Endothelial cell of coronary artery (primary cell): ENCODE measurements around the gene CSRNP2. TPM values are rescaled to one million over a fixed set of nuclear protein-coding genes. Genes with fewer than 3 reads are reported as not detected.

Source experiments
- total RNA-seq: library from RNA; depleted of rRNA; stranded (reverse); fragments of >200 nt; gene quantifications from 2 replicates; pipeline ENCODE4 v1.2.3, GENCODE V29; 2014

CSRNP2 gene, protein sequence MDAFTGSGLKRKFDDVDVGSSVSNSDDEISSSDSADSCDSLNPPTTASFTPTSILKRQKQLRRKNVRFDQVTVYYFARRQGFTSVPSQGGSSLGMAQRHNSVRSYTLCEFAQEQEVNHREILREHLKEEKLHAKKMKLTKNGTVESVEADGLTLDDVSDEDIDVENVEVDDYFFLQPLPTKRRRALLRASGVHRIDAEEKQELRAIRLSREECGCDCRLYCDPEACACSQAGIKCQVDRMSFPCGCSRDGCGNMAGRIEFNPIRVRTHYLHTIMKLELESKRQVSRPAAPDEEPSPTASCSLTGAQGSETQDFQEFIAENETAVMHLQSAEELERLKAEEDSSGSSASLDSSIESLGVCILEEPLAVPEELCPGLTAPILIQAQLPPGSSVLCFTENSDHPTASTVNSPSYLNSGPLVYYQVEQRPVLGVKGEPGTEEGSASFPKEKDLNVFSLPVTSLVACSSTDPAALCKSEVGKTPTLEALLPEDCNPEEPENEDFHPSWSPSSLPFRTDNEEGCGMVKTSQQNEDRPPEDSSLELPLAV
- total RNA-seq: 16.2 and 18.7 TPM in 2 replicates

DNA sequence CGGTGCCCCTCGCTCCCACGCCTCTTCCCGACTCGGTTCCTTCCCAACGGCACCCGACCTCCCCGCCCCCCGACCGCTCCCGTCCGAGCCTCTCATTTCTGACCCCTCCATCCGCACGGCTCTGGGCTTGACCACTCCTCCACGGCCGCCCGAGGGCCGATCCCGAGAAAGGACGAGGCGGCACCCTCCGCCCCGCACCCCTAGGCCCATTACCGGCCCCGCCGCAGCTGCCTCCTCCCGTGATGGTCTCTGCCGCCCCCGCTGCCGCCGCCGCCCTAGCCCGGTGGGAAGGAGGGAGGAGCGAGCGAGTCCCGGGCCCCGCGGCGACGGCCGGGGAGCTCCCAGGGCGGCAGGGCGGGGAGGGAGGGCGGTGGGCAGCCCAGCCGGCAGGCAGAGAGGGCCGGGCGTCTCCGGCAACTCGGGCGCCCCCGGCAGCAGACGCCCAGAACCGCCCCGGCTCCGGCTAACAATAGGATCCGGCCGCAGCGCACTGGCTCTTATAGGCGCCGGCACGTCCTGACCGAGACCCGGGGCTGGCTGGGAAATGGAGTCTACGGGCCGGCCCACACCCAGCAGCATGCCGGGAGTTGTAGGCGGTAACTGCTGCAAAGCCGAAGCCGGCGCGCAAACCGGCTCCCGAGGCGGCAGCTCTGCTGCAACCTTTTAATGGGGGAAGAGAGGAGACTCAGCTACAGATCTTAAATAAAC is at the start of gene CSRNP2:
CSRNP2 (minus strand) TSS at position 471 of the 708 bp plus-strand sequence. CDS start 7,035 bp downstream, outside the sequence.

DNA sequence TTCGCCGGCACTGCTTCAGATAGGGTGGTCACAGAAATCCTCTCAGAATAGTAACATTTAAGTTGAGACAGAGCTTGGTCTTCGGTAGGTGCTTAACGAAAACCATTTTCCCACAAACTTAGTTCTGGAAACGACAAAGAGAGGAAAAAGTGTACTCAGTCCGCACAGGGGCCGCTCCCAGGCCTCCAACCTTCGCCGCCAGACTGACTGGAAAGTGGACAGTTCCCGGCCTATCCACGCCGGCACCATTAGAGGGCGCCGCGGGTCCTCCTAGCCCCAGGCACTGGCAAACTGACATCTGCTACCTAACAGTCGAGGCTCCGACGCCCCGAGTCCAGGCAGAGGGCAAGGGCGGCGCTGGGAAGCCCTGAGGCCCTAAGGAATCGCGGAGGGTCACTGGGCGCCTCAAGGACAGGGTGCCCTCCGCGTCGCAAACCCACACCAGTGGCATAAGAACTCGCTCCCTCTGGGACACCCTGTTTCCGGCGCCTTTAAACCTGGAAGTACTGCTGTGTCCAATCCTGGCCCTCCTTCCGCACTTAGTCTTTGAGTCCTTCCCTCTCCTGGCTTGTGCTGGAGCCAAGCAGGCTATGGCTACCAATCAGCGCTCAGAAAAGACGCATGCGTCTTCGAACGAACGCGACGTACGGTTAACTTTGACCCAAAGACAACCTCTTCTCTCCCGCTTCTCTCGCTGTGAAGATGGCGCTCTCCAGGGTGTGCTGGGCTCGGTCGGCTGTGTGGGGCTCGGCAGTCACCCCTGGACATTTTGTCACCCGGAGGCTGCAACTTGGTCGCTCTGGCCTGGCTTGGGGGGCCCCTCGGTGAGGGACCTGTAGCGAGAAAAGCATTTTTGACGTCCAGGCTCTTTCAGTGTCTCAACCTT is 35.5 kb downstream of the CSRNP2 start, which contains the start of gene LETMD1:
LETMD1 (plus strand) TSS at position 673 of the 886 bp plus-strand sequence; CDS start at position 703, 30 bp downstream.

DNA sequence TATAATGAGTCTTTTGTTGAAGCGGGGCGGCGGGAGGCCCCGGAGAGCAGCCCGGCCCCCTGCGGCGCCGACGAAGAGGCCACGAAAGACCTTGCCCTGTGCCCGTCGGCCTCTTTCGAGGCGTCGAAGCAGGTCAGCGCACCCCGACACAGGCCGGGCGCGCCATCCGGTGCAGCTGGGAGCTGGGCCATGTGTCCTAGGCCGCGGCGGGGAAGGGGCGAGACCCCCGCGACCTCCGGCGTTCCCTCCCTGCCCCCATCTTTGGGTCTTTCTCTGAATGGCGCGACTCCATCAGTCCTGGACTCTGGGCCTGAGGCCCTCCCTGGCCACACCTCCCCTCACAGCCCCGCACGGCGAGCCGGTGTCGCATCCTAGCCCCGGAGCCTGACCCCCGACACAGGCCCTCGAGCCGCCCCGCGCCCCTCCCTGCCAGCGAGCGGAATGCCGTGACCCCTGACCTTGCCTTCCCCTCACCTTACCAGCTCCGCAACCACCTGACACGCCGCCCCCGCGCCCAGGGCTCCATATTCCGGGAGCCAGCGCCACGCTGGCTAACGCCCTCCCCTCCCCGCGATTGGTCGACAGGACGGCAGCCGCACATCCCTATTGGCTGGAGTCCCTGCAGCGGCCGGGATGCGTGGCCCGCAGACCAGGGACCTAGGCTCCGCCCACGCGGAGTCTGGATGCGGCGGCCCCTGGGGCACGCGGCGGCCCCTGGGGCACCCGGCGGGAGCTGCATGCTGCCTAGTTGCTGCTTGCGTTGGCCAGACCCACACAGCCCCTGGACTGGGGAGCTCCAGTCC is 57.4 kb downstream of the CSRNP2 start, which contains the start of gene SLC11A2:
SLC11A2 (minus strand) TSS at position 549 of the 803 bp plus-strand sequence. CDS start 15,656 bp downstream, outside the sequence.

Other genes with a start within 250 kb of the CSRNP2 start
- gene TMPRSS12, start 240.7 kb downstream of the CSRNP2 start, total RNA-seq: not detected in 2 replicates
- not detected in 2 replicates for gene HIGD1C, start 131.1 kb downstream of the CSRNP2 start, total RNA-seq
- gene SLC11A2, start 57.2 kb downstream of the CSRNP2 start, total RNA-seq: 52.1 and 63.4 TPM in 2 replicates
- 23.9 and 32.4 TPM in 2 replicates for gene LETMD1, start 35.3 kb downstream of the CSRNP2 start, total RNA-seq
- gene TFCP2, start 89.5 kb upstream of the CSRNP2 start, total RNA-seq: 7.8 and 8.0 TPM in 2 replicates
- gene POU6F1, start 134.5 kb upstream of the CSRNP2 start, total RNA-seq: 0.99 and 1.7 TPM in 2 replicates
- gene DAZAP2, start 155.2 kb upstream of the CSRNP2 start, total RNA-seq: 48.5 TPM in 2 replicates
- 10.2 and 13.4 TPM in 2 replicates for gene SMAGP, start 186.8 kb upstream of the CSRNP2 start, total RNA-seq
- not detected in 2 replicates for gene BIN2, start 240.6 kb upstream of the CSRNP2 start, total RNA-seq